ENCODE results near the gene PARP2.

PARP2 gene

DNA sequence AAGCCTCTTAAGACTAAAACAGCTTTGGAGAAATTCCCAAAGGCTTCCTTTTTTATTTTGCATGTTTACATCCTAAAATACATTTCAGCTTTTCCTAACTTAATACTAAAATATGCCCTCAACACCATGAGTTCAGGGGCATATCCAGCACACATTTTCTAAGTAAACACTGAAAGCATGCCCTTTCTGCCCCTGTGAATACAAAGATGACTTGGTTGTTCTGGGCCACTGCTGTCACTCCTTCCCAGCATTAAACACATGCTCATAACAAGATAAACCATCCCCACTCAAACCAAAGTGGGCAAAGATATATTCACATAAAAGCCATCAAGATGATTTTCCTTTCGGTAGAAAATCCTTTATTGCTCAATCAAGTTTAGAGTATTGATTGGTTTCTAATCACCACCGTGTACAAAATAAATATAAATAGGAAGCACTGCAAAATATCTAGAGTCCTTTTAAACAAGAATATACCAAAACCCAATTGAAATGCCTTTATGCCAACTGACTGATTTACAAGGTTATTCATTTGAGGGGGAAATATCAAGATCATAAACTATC is 12.3 kb upstream of the PARP2 start:
- Histone ChIP-seq H3K79me1 (ENCODE audit: low read length) (peaks cover 3% of the 10 kb centered on the region), H3K9ac (ENCODE audit: low read length) (peak overlapping the region; percentile 62), H2BK15ac (replicated peaks; ENCODE audit: low read depth) (no peak overlapping the region), H3K4me1 (ENCODE audit: control insufficient read depth, low read depth, low read length) (no peaks in the 10 kb centered on the region), H3K27ac (ENCODE audit: low read depth, low read length) (no peak overlapping the region), H3K4me3 (ENCODE audit: low read length) (peak overlapping the region; percentile 36), H2AK5ac (ENCODE audit: low read length) (no peak overlapping the region), H3K56ac (ENCODE audit: low read length) (peak overlapping the region; percentile 76), H2BK120ac (ENCODE audit: low read depth, low read length) (no peak overlapping the region), H4K8ac (ENCODE audit: low read depth, low read length) (no peak overlapping the region), H3K79me2 (ENCODE audit: control insufficient read depth, insufficient read depth, low read length) (peaks cover 51% of the 10 kb centered on the region), H3K23ac (ENCODE audit: low read length) (no peak overlapping the region), H3K4ac (ENCODE audit: low read depth, low read length) (no peak overlapping the region), H3K4me2 (ENCODE audit: low read length) (peak overlapping the region; percentile 63), H3K27me3 (ENCODE audit: insufficient read depth, low read length, poor library complexity) (no peaks in the 10 kb centered on the region), H2BK5ac (ENCODE audit: low read length) (no peak overlapping the region), H4K5ac (ENCODE audit: low read length) (no peak overlapping the region), H3K18ac (ENCODE audit: low read length) (no peak overlapping the region), H3K36me3 (ENCODE audit: control insufficient read depth, insufficient read depth, low read length) (peaks cover 5% of the 10 kb centered on the region)
- WGBS (ENCODE audit: extremely low coverage, insufficient coverage, low lambda C conversion rate), result no CpG with 5 or more reads among the region's 2 CpGs
- DNase-seq, result no peak

DNA sequence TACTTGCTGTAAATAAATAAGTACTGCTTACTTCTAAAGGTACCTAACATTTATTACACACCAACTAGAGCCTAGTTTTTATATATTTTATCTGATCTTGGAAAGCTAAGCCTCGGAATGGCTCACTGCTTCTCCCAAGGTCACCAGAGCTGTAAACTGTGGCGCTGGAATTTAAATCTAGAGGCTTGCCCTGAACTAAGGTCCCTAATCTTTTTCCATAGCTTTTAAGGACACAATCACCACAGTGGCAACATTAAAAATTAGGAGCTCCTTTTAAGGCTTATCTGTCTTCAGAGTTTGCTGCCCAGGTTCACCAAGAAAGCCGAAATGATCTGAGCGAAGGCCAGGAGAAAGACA is 11.0 kb upstream of the PARP2 start:
- Histone ChIP-seq H3K18ac (ENCODE audit: low read length) (peak overlapping the region; percentile 93), H2BK15ac (replicated peaks; ENCODE audit: low read depth) (no peak overlapping the region), H3K36me3 (ENCODE audit: control insufficient read depth, insufficient read depth, low read length) (peaks cover 2% of the 10 kb centered on the region), H3K79me2 (ENCODE audit: control insufficient read depth, insufficient read depth, low read length) (peaks cover 44% of the 10 kb centered on the region), H3K4me3 (ENCODE audit: low read length) (peak overlapping the region; percentile 95), H3K4ac (ENCODE audit: low read depth, low read length) (peak overlapping the region; percentile 97), H2BK120ac (ENCODE audit: low read depth, low read length) (peak overlapping the region; percentile 73), H4K5ac (ENCODE audit: low read length) (peak overlapping the region; percentile 53), H2BK5ac (ENCODE audit: low read length) (no peak overlapping the region), H4K8ac (ENCODE audit: low read depth, low read length) (no peak overlapping the region), H2AK5ac (ENCODE audit: low read length) (no peak overlapping the region), H3K4me1 (ENCODE audit: control insufficient read depth, low read depth, low read length) (no peaks in the 10 kb centered on the region), H3K27me3 (ENCODE audit: insufficient read depth, low read length, poor library complexity) (no peaks in the 10 kb centered on the region), H3K9ac (ENCODE audit: low read length) (peak overlapping the region; percentile 89), H3K56ac (ENCODE audit: low read length) (peak overlapping the region; percentile 95), H3K79me1 (ENCODE audit: low read length) (no peaks in the 10 kb centered on the region), H3K4me2 (ENCODE audit: low read length) (peak overlapping the region; percentile 59), H3K27ac (ENCODE audit: low read depth, low read length) (peak overlapping the region; percentile 49), H3K23ac (ENCODE audit: low read length) (no peak overlapping the region)
- no CpG with 5 or more reads among the region's 4 CpGs for WGBS (ENCODE audit: extremely low coverage, insufficient coverage, low lambda C conversion rate)
- peak; percentile 51 for DNase-seq

DNA sequence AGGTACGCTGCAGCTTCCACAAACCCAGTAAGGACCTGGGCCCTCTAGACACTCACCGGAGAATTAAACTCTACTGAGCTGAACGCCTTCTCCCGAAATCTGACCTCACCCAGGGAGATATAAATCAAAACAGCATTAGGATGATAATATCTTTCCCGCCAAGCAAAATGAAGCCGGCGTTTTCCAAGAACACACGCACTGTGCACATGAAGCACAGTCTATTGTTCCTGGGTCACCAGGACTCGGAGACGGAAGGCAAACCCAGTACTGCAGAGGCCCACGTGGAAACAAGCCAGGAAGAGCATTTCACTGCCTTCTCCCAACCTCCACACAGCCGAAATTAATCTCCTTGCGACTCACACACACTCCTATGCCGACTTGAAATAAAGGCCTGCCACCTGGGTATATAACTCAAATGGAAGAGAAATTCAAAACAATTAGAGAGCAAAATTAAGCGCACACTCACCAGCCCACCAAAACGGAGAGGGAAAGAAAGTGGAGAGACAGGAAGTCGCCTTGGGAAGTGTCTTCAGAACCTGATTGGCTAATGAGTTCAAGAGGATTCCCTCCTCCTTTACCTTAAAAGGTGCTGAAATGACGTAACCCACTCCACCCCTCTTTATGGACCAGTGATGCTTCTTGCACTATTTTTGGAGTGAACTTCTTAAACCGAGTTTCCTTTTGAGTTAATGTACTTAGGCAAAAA is 10.5 kb upstream of the PARP2 start, which contains the start of gene CCNB1IP1:
TSS of gene CCNB1IP1 (minus strand) at position 492 of the 706 bp plus-strand sequence. CDS start 16,756 bp downstream, outside the sequence.
- Histone ChIP-seq H4K8ac (ENCODE audit: low read depth, low read length) (no peak within 1 kb of the TSS), H2BK15ac (replicated peaks; ENCODE audit: low read depth) (no peak within 1 kb of the TSS), H3K79me2 (ENCODE audit: control insufficient read depth, insufficient read depth, low read length) (peaks cover 40% of the 10 kb centered on the region), H4K5ac (ENCODE audit: low read length) (peak within 1 kb of the TSS; percentile 53), H3K27me3 (ENCODE audit: insufficient read depth, low read length, poor library complexity) (no peaks in the 10 kb centered on the region), H3K4ac (ENCODE audit: low read depth, low read length) (peak within 1 kb of the TSS; percentile 97), H3K23ac (ENCODE audit: low read length) (no peak within 1 kb of the TSS), H2AK5ac (ENCODE audit: low read length) (no peak within 1 kb of the TSS), H3K4me1 (ENCODE audit: control insufficient read depth, low read depth, low read length) (no peaks in the 10 kb centered on the region), H3K4me2 (ENCODE audit: low read length) (peak within 1 kb of the TSS; percentile 59), H3K27ac (ENCODE audit: low read depth, low read length) (peak within 1 kb of the TSS; percentile 49), H3K56ac (ENCODE audit: low read length) (peak within 1 kb of the TSS; percentile 95), H3K18ac (ENCODE audit: low read length) (peak within 1 kb of the TSS; percentile 93), H3K36me3 (ENCODE audit: control insufficient read depth, insufficient read depth, low read length) (peaks cover 2% of the 10 kb centered on the region), H3K79me1 (ENCODE audit: low read length) (no peaks in the 10 kb centered on the region), H2BK5ac (ENCODE audit: low read length) (peak within 1 kb of the TSS; percentile 51), H2BK120ac (ENCODE audit: low read depth, low read length) (peak within 1 kb of the TSS; percentile 73), H3K4me3 (ENCODE audit: low read length) (peak within 1 kb of the TSS; percentile 95), H3K9ac (ENCODE audit: low read length) (peak within 1 kb of the TSS; percentile 89)
- DNase-seq, result peak; percentile 97
- no CpG with 5 or more reads among the region's 19 CpGs for WGBS (ENCODE audit: extremely low coverage, insufficient coverage, low lambda C conversion rate)

DNA sequence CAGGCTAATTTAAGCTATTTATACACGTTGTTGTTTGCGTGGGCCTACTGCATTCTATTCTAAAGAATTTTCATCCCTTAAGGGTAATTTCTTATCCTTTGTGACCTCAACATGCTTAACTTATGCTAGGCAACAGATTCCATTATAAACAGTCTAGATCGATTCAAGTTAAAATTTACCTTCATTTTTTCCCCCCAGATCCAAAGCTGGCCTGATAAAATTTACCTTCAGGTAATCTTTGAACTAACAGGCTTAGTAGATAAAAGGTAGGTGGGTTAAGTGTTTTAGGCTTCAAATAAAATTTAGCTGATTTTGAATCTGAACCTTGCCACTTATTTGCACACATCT is 10.0 kb upstream of the PARP2 start:
- WGBS (ENCODE audit: extremely low coverage, insufficient coverage, low lambda C conversion rate), result no CpG with 5 or more reads among the region's 3 CpGs
- no peak overlapping the region for H2BK120ac ChIP-seq (ENCODE audit: low read depth, low read length)
- H2BK5ac ChIP-seq (ENCODE audit: low read length), result no peak overlapping the region
- no peaks in the 10 kb centered on the region for H3K79me1 ChIP-seq (ENCODE audit: low read length)
- no peak overlapping the region for H3K18ac ChIP-seq (ENCODE audit: low read length)
- H3K4me1 ChIP-seq (ENCODE audit: control insufficient read depth, low read depth, low read length), result no peaks in the 10 kb centered on the region
- H3K36me3 ChIP-seq (ENCODE audit: control insufficient read depth, insufficient read depth, low read length), result peaks cover 2% of the 10 kb centered on the region
- H3K27ac ChIP-seq (ENCODE audit: low read depth, low read length), result no peak overlapping the region
- H3K4me3 ChIP-seq (ENCODE audit: low read length), result no peak overlapping the region
- DNase-seq, result no peak
- no peak overlapping the region for H4K5ac ChIP-seq (ENCODE audit: low read length)
- no peak overlapping the region for H3K4ac ChIP-seq (ENCODE audit: low read depth, low read length)
- no peak overlapping the region for H3K9ac ChIP-seq (ENCODE audit: low read length)
- H2BK15ac ChIP-seq (replicated peaks; ENCODE audit: low read depth), result no peak overlapping the region
- H3K23ac ChIP-seq (ENCODE audit: low read length), result no peak overlapping the region
- no peak overlapping the region for H2AK5ac ChIP-seq (ENCODE audit: low read length)
- no peaks in the 10 kb centered on the region for H3K27me3 ChIP-seq (ENCODE audit: insufficient read depth, low read length, poor library complexity)
- no peak overlapping the region for H4K8ac ChIP-seq (ENCODE audit: low read depth, low read length)
- H3K4me2 ChIP-seq (ENCODE audit: low read length), result no peak overlapping the region
- H3K79me2 ChIP-seq (ENCODE audit: control insufficient read depth, insufficient read depth, low read length), result peaks cover 37% of the 10 kb centered on the region
- no peak overlapping the region for H3K56ac ChIP-seq (ENCODE audit: low read length)

DNA sequence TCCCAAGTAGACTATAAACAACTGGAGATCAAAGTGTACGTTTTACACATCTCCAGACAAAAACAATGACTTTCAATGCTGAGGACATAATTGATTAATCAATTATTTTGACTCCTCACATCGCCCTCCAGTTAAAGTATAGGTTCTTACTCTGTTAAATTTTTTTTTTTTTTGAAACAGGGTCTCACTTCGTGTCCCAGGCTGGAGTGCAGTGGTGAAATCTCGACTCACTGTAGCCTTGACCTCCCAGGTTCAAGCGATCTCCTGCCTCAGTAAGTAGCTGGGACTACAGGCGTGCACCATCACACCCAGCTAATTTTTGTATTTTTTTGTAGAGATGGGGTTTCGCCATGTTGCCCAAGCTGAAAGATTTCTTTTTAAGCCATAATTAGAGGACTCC is 9.4 kb upstream of the PARP2 start:
- H3K56ac ChIP-seq (ENCODE audit: low read length), result no peak overlapping the region
- no peak overlapping the region for H4K8ac ChIP-seq (ENCODE audit: low read depth, low read length)
- no peak overlapping the region for H3K9ac ChIP-seq (ENCODE audit: low read length)
- no peaks in the 10 kb centered on the region for H3K79me1 ChIP-seq (ENCODE audit: low read length)
- no peak overlapping the region for H3K4me2 ChIP-seq (ENCODE audit: low read length)
- H2AK5ac ChIP-seq (ENCODE audit: low read length), result no peak overlapping the region
- H3K79me2 ChIP-seq (ENCODE audit: control insufficient read depth, insufficient read depth, low read length), result peaks cover 31% of the 10 kb centered on the region
- H3K4me3 ChIP-seq (ENCODE audit: low read length), result no peak overlapping the region
- no peak overlapping the region for H2BK15ac ChIP-seq (replicated peaks; ENCODE audit: low read depth)
- H2BK120ac ChIP-seq (ENCODE audit: low read depth, low read length), result no peak overlapping the region
- H4K5ac ChIP-seq (ENCODE audit: low read length), result no peak overlapping the region
- H3K4me1 ChIP-seq (ENCODE audit: control insufficient read depth, low read depth, low read length), result no peaks in the 10 kb centered on the region
- no peak for DNase-seq
- H3K4ac ChIP-seq (ENCODE audit: low read depth, low read length), result no peak overlapping the region
- H3K27ac ChIP-seq (ENCODE audit: low read depth, low read length), result no peak overlapping the region
- WGBS (ENCODE audit: extremely low coverage, insufficient coverage, low lambda C conversion rate), result no CpG with 5 or more reads among the region's 7 CpGs
- H2BK5ac ChIP-seq (ENCODE audit: low read length), result no peak overlapping the region
- H3K18ac ChIP-seq (ENCODE audit: low read length), result no peak overlapping the region
- no peaks in the 10 kb centered on the region for H3K27me3 ChIP-seq (ENCODE audit: insufficient read depth, low read length, poor library complexity)
- H3K23ac ChIP-seq (ENCODE audit: low read length), result no peak overlapping the region
- H3K36me3 ChIP-seq (ENCODE audit: control insufficient read depth, insufficient read depth, low read length), result no peaks in the 10 kb centered on the region

Measured in mesendoderm (in vitro differentiated cells).